Upper lobe of left lung (tissue), 4 donors: ENCODE results near the gene RRP36.

Experiments used
- CTCF ChIP-seq, 6 experiments: fragments of 450-650 bp in 4 of 6; fragments of 200-600 bp in 2 of 6; sonication (generic) in 2 of 6; IDR thresholded peaks; one replicate each; pipeline ENCODE4 v1.5.1; 2016 to 2019; ENCODE audit warnings: antibody characterized with exemption in 6 of 6
- EP300 ChIP-seq, 4 donors: sonication (generic); formaldehyde crosslinking; IDR thresholded peaks; one replicate each; pipeline ENCODE4 v1.5.1; 2017; ENCODE audit warnings: antibody characterized with exemption in 4 of 4, control low read depth in 2 of 4

- TF ChIP-seq CTCF (IDR thresholded peaks at IDR 0.05) = no peak
- TF ChIP-seq EP300 (IDR thresholded peaks at IDR 0.05) = no peak
Observed at GRCh38 chr6:43013097-43013842, 8.2 kb upstream of the RRP36 start.
